K562 (cell line): ENCODE measurements around the gene POLR2L. TPM values are rescaled to one million over a fixed set of nuclear protein-coding genes. Genes with fewer than 3 reads are reported as not detected.

Source experiments
- CBFB ChIP-seq: sonication (generic); formaldehyde crosslinking; IDR thresholded peaks from 2 replicates; pipeline ENCODE4 v1.4.0; 2020; ENCODE audit warnings: mild to moderate bottlenecking, missing genetic modification reagents
- CEBPG ChIP-seq, 3 experiments: fragments of 200-800 bp in 1 of 3; sonication (Bioruptor generic) in 1 of 3; sonication (generic) in 1 of 3; formaldehyde crosslinking in 1 of 3; IDR thresholded peaks in 2 of 3; conservative IDR thresholded peaks in 1 of 3; 2 replicates each; pipeline versions ENCODE4 v1.6.1 to v1.8.0; 2016 to 2022; ENCODE audit warnings: missing compliant biosample characterization in 2 of 3, missing genetic modification characterization in 2 of 3, mild to moderate bottlenecking in 1 of 3, missing genetic modification reagents in 1 of 3
- COPS2 ChIP-seq: fragments of 450-650 bp; conservative IDR thresholded peaks from 2 replicates; pipeline ENCODE4 v1.6.1; 2016; ENCODE audit warnings: mild to moderate bottlenecking, moderate library complexity
- EZH2 ChIP-seq: IDR thresholded peaks from 2 replicates; pipeline ENCODE4 v1.6.1; 2012; ENCODE audit warnings: low read depth, mild to moderate bottlenecking, inconsistent platforms, low read length, borderline replicate concordance
- GTF2B ChIP-seq: IDR thresholded peaks from 2 replicates; pipeline ENCODE4 v1.6.1; 2011; ENCODE audit not compliant: insufficient read length; ENCODE audit errors: extremely low read depth
- HDAC8 ChIP-seq: fragments of 450-650 bp; IDR thresholded peaks from 2 replicates; pipeline ENCODE4 v1.6.1; 2016; ENCODE audit warnings: mild to moderate bottlenecking, missing genetic modification characterization, moderate library complexity, missing compliant biosample characterization
- MITF ChIP-seq: IDR thresholded peaks from 2 replicates; pipeline ENCODE4 v1.6.1; 2014; ENCODE audit warnings: antibody characterized with exemption
- MXI1 ChIP-seq: IDR thresholded peaks from 2 replicates; pipeline ENCODE4 v1.6.1; 2011; ENCODE audit warnings: low read depth, mild to moderate bottlenecking, improper control_type of control experiment, low read length
- PHF8 ChIP-seq: fragments of 200-600 bp; sonication (generic); IDR thresholded peaks from 2 replicates; pipeline ENCODE4 v1.6.1; 2012; ENCODE audit warnings: mixed run types, mild to moderate bottlenecking, inconsistent platforms, low read length, moderate library complexity, borderline replicate concordance
- PRPF4 ChIP-seq: fragments of 200-400 bp; formaldehyde crosslinking; IDR thresholded peaks from one replicate; pipeline ENCODE4 v1.6.1; 2017; ENCODE audit warnings: low read length, low read depth, mild to moderate bottlenecking; ENCODE audit not compliant: insufficient read depth, poor library complexity, severe bottlenecking
- SAFB ChIP-seq: fragments of 200-400 bp; formaldehyde crosslinking; IDR thresholded peaks from 2 replicates; pipeline ENCODE4 v1.6.1; 2017; ENCODE audit warnings: low read depth, low read length, borderline replicate concordance
- SIN3A ChIP-seq, 2 experiments: fragments of 150-350 bp in 1 of 2; IDR thresholded peaks; 2 replicates each; pipeline ENCODE4 v1.6.1; 2011 to 2016; ENCODE audit warnings: borderline replicate concordance in 2 of 2, low read depth in 2 of 2, low read length in 2 of 2, mild to moderate bottlenecking in 2 of 2, moderate library complexity in 2 of 2; ENCODE audit not compliant: control insufficient read depth in 1 of 2
- SMC3 ChIP-seq: conservative IDR thresholded peaks from 2 replicates; pipeline ENCODE4 v1.6.1; 2011; ENCODE audit warnings: low read depth, low read length, improper control_type of control experiment; ENCODE audit not compliant: insufficient read depth
- ZNF212 ChIP-seq: fragments of 450-650 bp; formaldehyde crosslinking; IDR thresholded peaks from 2 replicates; pipeline ENCODE4 v1.4.0; 2020; ENCODE audit warnings: mild to moderate bottlenecking
- ZNF407 ChIP-seq: fragments of 450-650 bp; IDR thresholded peaks from 2 replicates; pipeline ENCODE4 v1.6.1; 2016; ENCODE audit warnings: low read depth
- ZNF586 ChIP-seq: fragments of 450-650 bp; formaldehyde crosslinking; conservative IDR thresholded peaks from 2 replicates; pipeline ENCODE4 v1.4.0; 2020; ENCODE audit warnings: mild to moderate bottlenecking, moderate library complexity
- polyA plus RNA-seq, 8 experiments: library from polyadenylated mRNA; depleted of rRNA in 4 of 8; stranded (reverse) in 5 of 8; unstranded in 3 of 8; fragments of >200 nt; fragmentation: Nextera tagmentation in 2 of 8; fragmentation: Illumina TruSeq in 1 of 8; extraction: Ambion mirVana in 2 of 8; extraction: Trizol in 1 of 8; gene quantifications; 2 replicates each; pipeline versions ENCODE4 v1.2.1 to v1.2.3, GENCODE V29; 2011 to 2014; ENCODE audit warnings: inconsistent platforms in 1 of 8, missing spikeins in 1 of 8
- total RNA-seq, 7 experiments: library from RNA; depleted of rRNA in 6 of 7; stranded (reverse); fragments of >200 nt in 6 of 7; fragmentation: Illumina TruSeq in 2 of 7; extraction: Trizol in 2 of 7; gene quantifications; 2 replicates each; pipeline versions ENCODE4 v1.2.1 to v1.2.3, GENCODE V29; 2011 to 2021; ENCODE audit warnings: low replicate concordance in 1 of 7

Gene POLR2L
- total and polyA plus RNA-seq, 9 of the 15 experiments (the other 6 are each of a cell fraction or from before 2014, with no cell fraction given), result 38.3 to 688 (median 108) TPM

GRCh38 chr11:827146-827896, 15.0 kb downstream of the POLR2L start (continued):
- TF ChIP-seq ZNF407, result no peak
- TF ChIP-seq GTF2B, result no peak
- no peak for TF ChIP-seq ZNF586 (CRISPR knock-in tag)
- TF ChIP-seq CEBPG (CRISPR knock-in tag; IDR thresholded peaks at IDR 0.05), result 0 out of 2 replicates have a peak, but pooled peaks have one; percentile 5
- TF ChIP-seq CEBPG (tag; conservative IDR thresholded peaks at IDR 0.05 in 1 of 2, IDR thresholded peaks at IDR 0.05 in 1 of 2), result no peak; a peak in 1 of 4 replicates
- no peak for TF ChIP-seq COPS2
- no peak for TF ChIP-seq SMC3
- no peak for TF ChIP-seq MITF
- TF ChIP-seq HDAC8 (tag), result no peak
- no peak for TF ChIP-seq EZH2
- TF ChIP-seq SAFB, result no peak
- TF ChIP-seq CBFB (CRISPR knock-in tag), result no peak
- TF ChIP-seq PHF8, result peak; percentile 74; the same call in 1 of the 2 replicates
- TF ChIP-seq ZNF212 (CRISPR knock-in tag), result no peak
- TF ChIP-seq MXI1, result no peak
- TF ChIP-seq PRPF4, result no peak
- no peak for TF ChIP-seq SIN3A (IDR thresholded peaks at IDR 0.05; ENCODE audit: borderline replicate concordance in 2 of 2, control insufficient read depth in 1 of 2, low read depth in 2 of 2, low read length in 2 of 2)
